Lower lobe of right lung (tissue), 2 donors: Measurements from ENCODE around the gene KCNB1. TPM values are rescaled to one million over a fixed set of nuclear protein-coding genes. Genes with fewer than 3 reads are reported as not detected.

Source experiments
- ATAC-seq, 2 donors: fragments of 200-7000 bp; cut with Tn5 transposase; one replicate each; pipeline ENCODE4 v1.9.1; 2020 to 2022; ENCODE audit warnings: mild to moderate bottlenecking in 2 of 2, moderate library complexity in 2 of 2
- DNase-seq: peaks from one replicate; pipeline ENCODE4 v3.0.0-alpha.2; 2020
- H3K27ac ChIP-seq: fragments of 200-600 bp; one replicate; pipeline ENCODE4 v1.8.0; 2022
- H3K27me3 ChIP-seq: fragments of 200-600 bp; one replicate; pipeline ENCODE4 v1.8.0; 2022; ENCODE audit warnings: low read depth
- H3K36me3 ChIP-seq: fragments of 200-600 bp; one replicate; pipeline ENCODE4 v1.8.0; 2022; ENCODE audit warnings: mild to moderate bottlenecking
- H3K4me1 ChIP-seq: fragments of 200-600 bp; one replicate; pipeline ENCODE4 v1.8.0; 2022
- H3K4me3 ChIP-seq: fragments of 200-600 bp; one replicate; pipeline ENCODE4 v1.8.0; 2022; ENCODE audit warnings: mild to moderate bottlenecking
- H3K9me3 ChIP-seq: fragments of 200-600 bp; one replicate; pipeline ENCODE4 v1.8.0; 2022
- intact Hi-C: fragments of 100-400 bp; cut with DNase I; formaldehyde crosslinking; loops from one replicate; pipeline ENCODE4 v1.11.0; 2022
- total RNA-seq: library from RNA; stranded (reverse); fragmentation: NEBNext Ultra II Directional; extraction: Animal tissue kit (Norgen Biotek cat#: 25700); gene quantifications from one replicate; pipeline ENCODE4 v1.2.1, GENCODE V29; 2021
- TF ChIP-seq, protein P1 (sequence below): fragments of 200-600 bp; IDR thresholded peaks from one replicate; pipeline ENCODE4 v1.8.0; 2022; ENCODE audit warnings: antibody characterized with exemption, mild to moderate bottlenecking
- donor health status: DM: no; HTN: yes; CAD: no; lungs with severe emphysema.

The KCNB1 gene
- total RNA-seq, 1 donor from 2014 or later, result 0.53 TPM

DNA sequence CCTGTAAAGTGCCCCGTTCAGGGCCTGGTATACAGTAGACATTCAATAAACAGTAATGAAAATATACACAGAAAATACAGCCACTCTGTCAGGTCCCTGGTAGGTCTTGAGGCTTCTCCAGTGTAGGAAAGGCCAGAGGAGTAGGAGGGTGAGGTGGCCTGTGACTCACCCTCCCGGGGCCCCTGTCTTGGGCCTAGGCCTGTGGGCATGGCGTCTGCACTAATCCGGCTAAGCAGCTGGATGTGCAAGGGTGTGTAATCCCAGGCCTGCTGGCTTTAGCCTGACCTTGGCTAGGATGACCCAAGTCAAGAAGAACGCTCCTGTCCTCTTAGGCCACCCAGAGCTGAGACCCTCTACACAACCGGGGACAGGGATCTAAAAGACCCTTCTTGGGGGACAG is 84.9 kb downstream of the KCNB1 start:
- no peak overlapping the region for H3K4me3 ChIP-seq
- no peaks in the 10 kb centered on the region for H3K36me3 ChIP-seq
- TF ChIP-seq, protein P1, sequence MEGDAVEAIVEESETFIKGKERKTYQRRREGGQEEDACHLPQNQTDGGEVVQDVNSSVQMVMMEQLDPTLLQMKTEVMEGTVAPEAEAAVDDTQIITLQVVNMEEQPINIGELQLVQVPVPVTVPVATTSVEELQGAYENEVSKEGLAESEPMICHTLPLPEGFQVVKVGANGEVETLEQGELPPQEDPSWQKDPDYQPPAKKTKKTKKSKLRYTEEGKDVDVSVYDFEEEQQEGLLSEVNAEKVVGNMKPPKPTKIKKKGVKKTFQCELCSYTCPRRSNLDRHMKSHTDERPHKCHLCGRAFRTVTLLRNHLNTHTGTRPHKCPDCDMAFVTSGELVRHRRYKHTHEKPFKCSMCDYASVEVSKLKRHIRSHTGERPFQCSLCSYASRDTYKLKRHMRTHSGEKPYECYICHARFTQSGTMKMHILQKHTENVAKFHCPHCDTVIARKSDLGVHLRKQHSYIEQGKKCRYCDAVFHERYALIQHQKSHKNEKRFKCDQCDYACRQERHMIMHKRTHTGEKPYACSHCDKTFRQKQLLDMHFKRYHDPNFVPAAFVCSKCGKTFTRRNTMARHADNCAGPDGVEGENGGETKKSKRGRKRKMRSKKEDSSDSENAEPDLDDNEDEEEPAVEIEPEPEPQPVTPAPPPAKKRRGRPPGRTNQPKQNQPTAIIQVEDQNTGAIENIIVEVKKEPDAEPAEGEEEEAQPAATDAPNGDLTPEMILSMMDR, result no peak
- no peak overlapping the region for H3K27ac ChIP-seq
- no peaks in the 10 kb centered on the region for H3K9me3 ChIP-seq
- no peak for DNase-seq
- ATAC-seq, result no peak
- H3K4me1 ChIP-seq, result no peaks in the 10 kb centered on the region
- peaks cover 4% of the 10 kb centered on the region for H3K27me3 ChIP-seq
- intact Hi-C loops, result no loop called here

DNA sequence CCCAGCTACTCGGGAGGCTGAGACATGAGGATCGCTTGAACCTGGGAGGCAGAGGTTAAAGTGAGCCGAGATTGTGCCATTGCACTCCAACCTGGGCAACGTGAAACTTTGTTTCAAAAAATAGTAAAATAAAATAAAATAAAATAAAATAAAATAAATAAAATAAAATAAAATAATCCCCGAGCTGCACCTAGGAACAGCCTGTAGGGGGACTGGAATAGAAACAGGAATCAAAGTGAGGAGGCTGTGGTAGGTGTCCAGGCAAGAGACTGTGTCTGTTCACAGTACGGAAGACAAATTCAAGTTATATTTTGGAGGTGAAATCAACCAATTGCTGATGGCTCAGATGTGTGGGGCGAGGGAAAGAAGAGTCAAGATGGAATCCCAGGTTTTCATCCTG is 86.2 kb downstream of the KCNB1 start:
- no peak for DNase-seq
- peaks cover 4% of the 10 kb centered on the region for H3K27me3 ChIP-seq
- H3K4me1 ChIP-seq, result no peaks in the 10 kb centered on the region
- ATAC-seq, result no peak
- H3K9me3 ChIP-seq, result no peaks in the 10 kb centered on the region
- TF ChIP-seq, protein P1, result no peak
- H3K36me3 ChIP-seq, result no peaks in the 10 kb centered on the region
- intact Hi-C loops, result no loop called here
- H3K4me3 ChIP-seq, result no peak overlapping the region
- no peak overlapping the region for H3K27ac ChIP-seq

DNA sequence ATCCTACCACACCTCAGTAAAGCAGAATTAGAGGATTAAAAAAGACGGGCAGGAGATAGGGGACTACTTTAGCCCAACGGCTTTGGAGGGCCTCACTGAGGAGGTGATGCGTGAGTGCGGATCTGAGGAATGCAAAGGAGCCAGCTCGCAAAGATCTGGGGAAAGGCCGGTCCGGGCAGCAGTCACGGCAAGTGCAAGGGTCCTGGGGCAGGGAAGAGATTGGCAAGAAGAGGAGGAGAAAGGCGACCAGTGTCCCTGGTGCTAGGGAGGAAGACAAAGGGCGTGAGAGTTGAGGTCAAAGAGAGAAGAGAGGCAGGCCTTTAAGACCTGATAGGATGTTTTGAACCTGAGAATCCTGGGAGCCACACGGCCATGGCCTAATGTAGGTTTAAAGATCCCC is 86.8 kb downstream of the KCNB1 start:
- H3K36me3 ChIP-seq, result no peaks in the 10 kb centered on the region
- TF ChIP-seq, protein P1, result no peak
- no peak for DNase-seq
- ATAC-seq, result no peak
- intact Hi-C loops, result no loop called here
- H3K4me3 ChIP-seq, result no peak overlapping the region
- no peak overlapping the region for H3K27ac ChIP-seq
- H3K4me1 ChIP-seq, result no peaks in the 10 kb centered on the region
- H3K9me3 ChIP-seq, result no peaks in the 10 kb centered on the region
- H3K27me3 ChIP-seq, result peaks cover 4% of the 10 kb centered on the region

DNA sequence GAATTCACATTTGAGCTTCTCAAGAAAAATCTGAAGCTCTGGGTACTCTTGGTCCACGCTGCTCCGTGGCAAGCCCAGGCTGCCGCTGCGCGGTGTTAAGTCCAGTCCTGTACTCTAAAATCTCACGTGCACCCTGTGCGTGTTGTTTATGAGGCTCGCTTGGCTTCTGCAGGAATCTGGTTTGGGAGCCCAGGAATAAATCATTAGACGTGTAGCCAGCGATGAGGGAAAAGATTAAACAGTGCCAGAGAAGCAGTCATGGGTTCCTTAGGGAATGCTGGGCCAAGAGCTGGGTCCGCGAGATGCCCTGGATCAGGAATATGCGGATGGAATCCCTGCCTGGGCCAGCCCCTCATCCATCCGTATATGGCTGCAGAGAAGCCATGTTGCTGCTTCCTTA is 87.3 kb downstream of the KCNB1 start:
- no peak for DNase-seq

DNA sequence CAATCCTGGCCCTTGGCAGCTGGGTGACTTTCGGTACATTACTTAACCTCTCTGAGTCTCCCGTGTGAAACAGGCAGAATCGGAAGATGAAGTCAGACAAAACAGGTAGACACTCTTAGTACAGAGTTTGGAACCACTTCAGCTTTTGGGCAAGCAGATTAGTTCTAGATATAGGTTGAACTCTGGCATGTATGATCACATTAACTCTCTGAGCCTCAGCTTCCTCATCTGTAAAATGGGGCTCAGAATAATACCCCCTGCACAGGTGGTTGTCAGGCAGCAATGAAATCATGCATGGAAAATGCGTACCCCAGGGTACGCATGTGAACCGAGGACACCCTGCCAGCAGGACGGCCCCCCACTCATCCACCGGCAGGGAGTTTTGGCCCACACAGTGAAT is 87.7 kb downstream of the KCNB1 start:
- no peak overlapping the region for H3K27ac ChIP-seq
- intact Hi-C loops, result no loop called here

More for the DNA sequence above, 87.3 kb downstream of the KCNB1 start:
- TF ChIP-seq, protein P1, result no peak
- no peaks in the 10 kb centered on the region for H3K4me1 ChIP-seq
- intact Hi-C loops, result no loop called here
- H3K27ac ChIP-seq, result no peak overlapping the region
- no peaks in the 10 kb centered on the region for H3K9me3 ChIP-seq
- no peaks in the 10 kb centered on the region for H3K36me3 ChIP-seq
- no peak for ATAC-seq
- H3K27me3 ChIP-seq, result peaks cover 4% of the 10 kb centered on the region
- H3K4me3 ChIP-seq, result no peak overlapping the region

More for the DNA sequence above, 87.7 kb downstream of the KCNB1 start:
- DNase-seq (no peak), ATAC-seq (no peak)
- TF ChIP-seq, protein P1, result no peak
- Histone ChIP-seq H3K36me3 (no peaks in the 10 kb centered on the region), H3K27me3 (peaks cover 4% of the 10 kb centered on the region), H3K4me3 (no peak overlapping the region), H3K4me1 (no peaks in the 10 kb centered on the region), H3K9me3 (no peaks in the 10 kb centered on the region)
